ENCODE results near the gene GPN1. TPM values are rescaled to one million over a fixed set of nuclear protein-coding genes. Genes with fewer than 3 reads are reported as not detected.
"Not testable (repeated sequence)": the region's sequence is repeated elsewhere in the genome, so short reads cannot be mapped to it uniquely, and the experiment has no call there.

Gene GPN1
- total RNA-seq, 1 experiment from 2014 or later = 48.5 TPM

DNA sequence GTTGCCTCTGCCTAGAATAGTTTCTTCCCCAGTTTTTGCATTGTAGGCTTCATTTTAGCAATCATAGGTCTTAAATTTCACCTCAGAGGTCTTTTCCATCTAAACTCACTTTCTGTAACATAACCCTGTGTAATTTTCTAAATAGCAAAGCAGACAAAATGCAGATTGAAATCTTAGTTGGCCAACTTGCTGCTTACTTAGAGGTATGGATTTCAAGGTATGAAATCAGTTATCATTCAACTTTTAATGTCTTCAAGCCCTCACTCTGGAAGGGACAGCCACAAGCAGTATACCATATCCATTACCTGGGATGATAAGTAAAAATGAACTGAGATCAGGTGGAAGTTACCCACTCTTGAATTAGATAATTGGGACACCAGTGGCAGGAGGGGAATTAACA is 3.9 kb upstream of the GPN1 start:
- Histone ChIP-seq H2BK120ac (ENCODE audit: low read depth, low read length, poor library complexity, severe bottlenecking) (no peak overlapping the region), H3K23ac (ENCODE audit: insufficient read length, low read depth, low read length) (no peak overlapping the region), H3T11ph (ENCODE audit: low read length) (no peak overlapping the region), H3K18ac (ENCODE audit: insufficient read length, low read depth, low read length) (no peak overlapping the region), H4K20me1 (ENCODE audit: control insufficient read depth, insufficient read depth, insufficient read length) (no peaks in the 10 kb centered on the region), H3K56ac (ENCODE audit: insufficient read length, low read depth, low read length) (no peak overlapping the region), H3K79me2 (ENCODE audit: insufficient read depth, low read length) (no peaks in the 10 kb centered on the region), H2BK5ac (ENCODE audit: insufficient read length, low read length) (no peak overlapping the region), H3K27me3 (ENCODE audit: insufficient read depth, low read length) (no peaks in the 10 kb centered on the region), H3K4me1 (ENCODE audit: insufficient read depth, low read length) (peaks cover 2% of the 10 kb centered on the region; the same call in 1 of the 2 replicates), H3K9ac (ENCODE audit: extremely low read depth, insufficient read length, low read length) (no peak overlapping the region), H3K79me1 (ENCODE audit: insufficient read depth, low read depth, low read length, poor library complexity, severe bottlenecking) (no peaks in the 10 kb centered on the region), H2AK5ac (ENCODE audit: insufficient read length, low read length) (no peak overlapping the region), H4K8ac (replicated peaks; ENCODE audit: insufficient read length, low read depth, low read length) (no peak overlapping the region), H2BK20ac (ENCODE audit: low read depth, low read length, poor library complexity, severe bottlenecking) (no peak overlapping the region), H3K27ac (ENCODE audit: insufficient read length, low read depth, low read length) (no peak overlapping the region), H2BK15ac (ENCODE audit: low read depth, low read length) (no peak overlapping the region), H3K23me2 (ENCODE audit: insufficient read length, low read depth, low read length, poor library complexity, severe bottlenecking) (peaks cover 3% of the 10 kb centered on the region), H4K5ac (ENCODE audit: insufficient read length, low read depth, low read length) (no peak overlapping the region), H2AFZ (ENCODE audit: low read length) (no peak overlapping the region), H3K4ac (ENCODE audit: low read depth, low read length) (no peak overlapping the region), H2BK12ac (ENCODE audit: insufficient read length, low read depth, low read length) (no peak overlapping the region), H4K91ac (ENCODE audit: insufficient read length, low read depth, low read length) (no peak overlapping the region), H3K9me3 (ENCODE audit: control insufficient read depth, low read depth, low read length) (no peaks in the 10 kb centered on the region), H3K14ac (ENCODE audit: insufficient read depth, low read length) (no peak overlapping the region), H3K4me2 (ENCODE audit: insufficient read depth, insufficient read length, low read length) (no peak overlapping the region)
- no peaks in the 10 kb centered on the region for H3K27me3 Mint-ChIP-seq (ENCODE audit: low read depth)
- peaks cover 13 to 43% of the 10 kb centered on the region in 2 experiments for H3K4me1 Mint-ChIP-seq
- DNase-seq = no peak
- H3K27ac Mint-ChIP-seq = no peak overlapping the region
- H3K9me3 Mint-ChIP-seq = no peaks in the 10 kb centered on the region
- no peak for TF ChIP-seq CTCF (conservative IDR thresholded peaks at IDR 0.05)
- H3K4me3 Mint-ChIP-seq = no peak overlapping the region
- H3K36me3 Mint-ChIP-seq (ENCODE audit: insufficient read depth in 1 of 3, low read depth in 3 of 3) = peaks cover 15 to 39% (median 30%) of the 10 kb centered on the region in 3 experiments; a peak in 6 of 7 replicates

DNA sequence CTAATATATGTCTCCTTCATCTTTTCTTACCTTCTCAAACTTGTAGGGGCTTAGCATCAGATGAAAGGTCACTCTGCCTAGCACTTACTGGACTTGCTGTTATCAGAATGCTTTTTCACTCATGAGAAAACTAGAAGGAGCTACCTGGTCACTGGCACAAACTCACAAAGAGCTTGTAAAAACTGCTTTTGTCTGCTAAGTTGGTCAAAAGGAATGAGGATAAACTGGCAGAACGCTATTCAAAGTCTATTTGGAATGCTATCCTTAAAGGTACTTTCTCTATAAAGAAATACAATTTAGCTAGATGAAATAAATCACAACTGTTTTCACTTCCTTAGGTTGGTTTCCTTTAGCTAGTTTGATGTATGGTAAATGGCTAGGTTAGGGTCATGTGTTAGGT is 2.5 kb upstream of the GPN1 start:
- no CpG with 5 or more reads among the region's 1 CpG for WGBS (ENCODE audit: extremely low coverage, insufficient read length, low lambda C conversion rate)
- H3K27ac Mint-ChIP-seq = not testable (repeated sequence)

More for the DNA sequence above, 2.5 kb upstream of the GPN1 start:
- not testable (repeated sequence) for H3K9ac ChIP-seq (ENCODE audit: extremely low read depth, insufficient read length, low read length); H3K23ac ChIP-seq (ENCODE audit: insufficient read length, low read depth, low read length); H2BK15ac ChIP-seq (ENCODE audit: low read depth, low read length); H3K27me3 Mint-ChIP-seq (ENCODE audit: low read depth); H3K4me3 Mint-ChIP-seq; H3T11ph ChIP-seq (ENCODE audit: low read length); H4K91ac ChIP-seq (ENCODE audit: insufficient read length, low read depth, low read length); H3K79me1 ChIP-seq (ENCODE audit: insufficient read depth, low read depth, low read length, poor library complexity, severe bottlenecking); H3K4me2 ChIP-seq (ENCODE audit: insufficient read depth, insufficient read length, low read length); H2AK5ac ChIP-seq (ENCODE audit: insufficient read length, low read length); H4K5ac ChIP-seq (ENCODE audit: insufficient read length, low read depth, low read length); H3K4me1 ChIP-seq (ENCODE audit: insufficient read depth, low read length); H4K8ac ChIP-seq (replicated peaks; ENCODE audit: insufficient read length, low read depth, low read length); H2AFZ ChIP-seq (ENCODE audit: low read length); H2BK12ac ChIP-seq (ENCODE audit: insufficient read length, low read depth, low read length); H3K79me2 ChIP-seq (ENCODE audit: insufficient read depth, low read length); H4K20me1 ChIP-seq (ENCODE audit: control insufficient read depth, insufficient read depth, insufficient read length); H3K27me3 ChIP-seq (ENCODE audit: insufficient read depth, low read length); H3K18ac ChIP-seq (ENCODE audit: insufficient read length, low read depth, low read length); H2BK120ac ChIP-seq (ENCODE audit: low read depth, low read length, poor library complexity, severe bottlenecking); H3K4ac ChIP-seq (ENCODE audit: low read depth, low read length); H3K27ac ChIP-seq (ENCODE audit: insufficient read length, low read depth, low read length); H3K56ac ChIP-seq (ENCODE audit: insufficient read length, low read depth, low read length); H2BK20ac ChIP-seq (ENCODE audit: low read depth, low read length, poor library complexity, severe bottlenecking); H3K23me2 ChIP-seq (ENCODE audit: insufficient read length, low read depth, low read length, poor library complexity, severe bottlenecking); H3K9me3 ChIP-seq (ENCODE audit: control insufficient read depth, low read depth, low read length); H3K14ac ChIP-seq (ENCODE audit: insufficient read depth, low read length); H2BK5ac ChIP-seq (ENCODE audit: insufficient read length, low read length); DNase-seq; H3K9me3 Mint-ChIP-seq
- Mint-ChIP-seq H3K4me1 (peaks cover 13 to 39% of the 10 kb centered on the region in 2 experiments), H3K36me3 (ENCODE audit: insufficient read depth in 1 of 3, low read depth in 3 of 3) (peaks cover 13 to 36% (median 30%) of the 10 kb centered on the region in 3 experiments; a peak in 6 of 7 replicates)
